Astrocyte of the spinal cord (primary cell): ENCODE measurements around the gene ATP2B1.

Experiments used
- DNase-seq: peaks from one replicate; pipeline ENCODE4 v3.0.0; 2011; ENCODE audit warnings: low read depth, low spot score
- H3K4me3 ChIP-seq: 2 replicates; pipeline ENCODE4 v1.5.1; 2011; ENCODE audit warnings: low read depth, mild to moderate bottlenecking, low read length, moderate library complexity
- in situ Hi-C: cut with HindIII; loops from 2 replicates; pipeline ENCODE4 v1.10.0; 2017; ENCODE audit warnings: low sequenced_read_pairs
- TF ChIP-seq, protein P1 (sequence below): IDR thresholded peaks from 2 replicates; pipeline ENCODE4 v1.5.1; 2012; ENCODE audit warnings: low read depth, mild to moderate bottlenecking, low read length, inconsistent platforms

The ATP2B1 gene

DNA sequence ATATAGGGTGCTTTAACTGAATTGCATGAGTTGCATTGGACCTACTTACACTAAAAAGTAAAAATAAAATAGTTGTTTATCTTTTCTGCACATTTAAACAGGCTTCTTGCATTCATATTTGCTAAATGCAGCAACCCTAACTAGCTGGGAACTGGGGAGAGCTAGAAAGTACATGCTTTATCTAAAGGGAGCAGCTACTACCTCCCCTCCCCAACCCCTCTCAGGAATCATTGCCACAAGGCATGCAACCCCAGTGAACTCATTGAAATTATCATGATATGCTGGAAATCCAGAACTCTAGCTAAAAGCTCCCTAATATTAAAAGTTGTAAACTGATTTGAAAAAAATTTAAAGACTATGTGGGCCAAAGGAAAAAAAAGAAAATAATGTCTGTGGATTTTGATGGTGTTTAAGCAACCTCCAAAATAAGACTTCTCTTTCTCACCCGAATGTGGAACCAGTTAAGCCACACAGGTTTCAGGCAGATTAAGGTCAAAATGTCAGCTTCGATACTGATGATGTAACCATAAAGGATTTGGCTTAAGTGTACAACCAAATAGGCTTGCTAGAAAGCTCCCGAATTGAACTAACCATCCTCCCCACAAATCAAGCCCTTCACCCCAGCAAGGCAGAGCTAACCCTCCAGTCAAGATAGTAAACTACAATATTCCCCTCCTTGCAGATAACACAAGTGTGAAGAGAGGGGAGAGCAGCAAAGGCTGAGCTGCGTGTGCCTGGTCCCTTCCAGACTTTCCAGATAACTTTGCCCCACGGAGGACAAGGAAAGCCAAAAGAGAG is 169.0 kb downstream of the ATP2B1 start:
- no peak for DNase-seq
- in situ Hi-C loops, result no loop called here
- no peak overlapping the region for H3K4me3 ChIP-seq
- TF ChIP-seq, protein P1, sequence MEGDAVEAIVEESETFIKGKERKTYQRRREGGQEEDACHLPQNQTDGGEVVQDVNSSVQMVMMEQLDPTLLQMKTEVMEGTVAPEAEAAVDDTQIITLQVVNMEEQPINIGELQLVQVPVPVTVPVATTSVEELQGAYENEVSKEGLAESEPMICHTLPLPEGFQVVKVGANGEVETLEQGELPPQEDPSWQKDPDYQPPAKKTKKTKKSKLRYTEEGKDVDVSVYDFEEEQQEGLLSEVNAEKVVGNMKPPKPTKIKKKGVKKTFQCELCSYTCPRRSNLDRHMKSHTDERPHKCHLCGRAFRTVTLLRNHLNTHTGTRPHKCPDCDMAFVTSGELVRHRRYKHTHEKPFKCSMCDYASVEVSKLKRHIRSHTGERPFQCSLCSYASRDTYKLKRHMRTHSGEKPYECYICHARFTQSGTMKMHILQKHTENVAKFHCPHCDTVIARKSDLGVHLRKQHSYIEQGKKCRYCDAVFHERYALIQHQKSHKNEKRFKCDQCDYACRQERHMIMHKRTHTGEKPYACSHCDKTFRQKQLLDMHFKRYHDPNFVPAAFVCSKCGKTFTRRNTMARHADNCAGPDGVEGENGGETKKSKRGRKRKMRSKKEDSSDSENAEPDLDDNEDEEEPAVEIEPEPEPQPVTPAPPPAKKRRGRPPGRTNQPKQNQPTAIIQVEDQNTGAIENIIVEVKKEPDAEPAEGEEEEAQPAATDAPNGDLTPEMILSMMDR, result no peak

DNA sequence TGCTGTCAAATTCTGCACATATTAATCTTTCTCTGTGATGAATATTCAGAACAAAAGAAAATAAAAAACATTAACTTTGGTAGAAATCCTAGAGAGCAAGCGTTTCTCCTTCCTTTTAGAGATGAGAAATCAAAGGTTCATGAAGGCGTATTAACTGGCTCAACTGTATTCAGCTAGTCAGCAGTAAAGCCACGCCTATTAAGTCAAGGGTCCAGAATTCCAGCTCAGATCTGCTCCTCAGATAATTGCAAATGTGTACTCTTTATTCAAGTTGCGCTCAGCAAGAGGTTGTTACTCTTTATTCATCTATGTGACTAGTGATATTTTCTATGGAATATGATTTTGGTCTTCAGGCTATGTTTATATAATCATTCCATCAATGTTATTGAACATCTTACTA is 169.7 kb downstream of the ATP2B1 start:
- in situ Hi-C loops, result no loop called here
- TF ChIP-seq, protein P1, result no peak
- no peak overlapping the region for H3K4me3 ChIP-seq
- no peak for DNase-seq
